ENCODE data around the gene ARF5.
"Not testable (repeated sequence)": the region's sequence is repeated elsewhere in the genome, so short reads cannot be mapped to it uniquely, and the experiment has no call there.

ARF5 gene

DNA sequence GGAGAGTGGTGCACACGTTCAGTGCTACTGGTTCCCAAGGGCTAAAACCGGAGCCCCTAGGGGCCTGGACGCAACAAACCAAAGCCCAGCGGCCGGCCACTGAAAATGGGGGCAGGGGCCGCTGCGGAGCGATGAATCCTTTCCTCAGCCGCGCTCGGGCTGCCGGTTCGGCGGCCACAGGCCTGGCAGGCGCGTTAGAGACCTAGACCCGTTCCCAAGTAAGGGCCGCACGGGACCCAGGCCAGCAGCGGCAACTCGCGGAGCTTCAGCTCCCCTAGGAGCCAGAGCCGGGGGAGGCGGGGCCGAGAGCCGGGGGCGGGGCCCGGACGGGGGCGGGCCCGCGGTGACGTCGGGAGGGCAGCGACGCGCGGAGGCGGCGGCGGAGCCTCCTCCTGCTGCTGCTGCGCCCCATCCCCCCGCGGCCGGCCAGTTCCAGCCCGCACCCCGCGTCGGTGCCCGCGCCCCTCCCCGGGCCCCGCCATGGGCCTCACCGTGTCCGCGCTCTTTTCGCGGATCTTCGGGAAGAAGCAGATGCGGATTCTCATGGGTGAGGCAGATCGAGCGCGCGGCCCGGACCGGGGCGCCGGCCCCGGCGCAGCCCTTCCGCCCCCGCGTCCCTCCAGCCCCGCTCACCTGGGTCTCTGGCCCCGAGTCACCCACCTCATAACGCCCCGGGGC, at the start of gene ARF5:
Gene ARF5 (plus strand): TSS at position 393 of the 678 bp plus-strand sequence. CDS start 88 bp downstream, at position 481.
- DNase-seq = peak; percentile 88 to 93

GRCh38 chr7:127539116-127539515, 49.1 kb upstream of the ARF5 start:
- no peak for DNase-seq

DNA sequence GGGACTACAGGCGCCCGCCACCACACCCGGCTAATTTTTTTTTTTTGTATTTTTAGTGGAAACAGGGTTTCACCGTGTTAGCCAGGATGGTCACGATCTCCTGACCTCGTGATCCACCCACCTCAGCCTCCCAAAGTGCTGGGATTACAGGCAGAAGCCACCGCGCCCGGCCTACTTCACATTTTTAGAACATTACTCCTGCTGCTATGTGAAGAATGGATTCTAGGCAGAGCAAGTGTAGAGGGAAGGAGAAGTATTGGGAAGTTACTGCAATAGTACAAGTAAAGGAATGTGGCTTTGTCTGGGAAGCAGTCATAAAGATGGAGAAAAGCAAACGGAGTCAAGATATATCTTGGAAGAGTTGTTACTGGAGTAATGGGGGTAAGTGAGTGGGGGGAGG, 47.8 kb upstream of the ARF5 start:
- DNase-seq = not testable (repeated sequence)

GRCh38 chr7:127541548-127541947, 46.7 kb upstream of the ARF5 start:
- no peak for DNase-seq

DNA sequence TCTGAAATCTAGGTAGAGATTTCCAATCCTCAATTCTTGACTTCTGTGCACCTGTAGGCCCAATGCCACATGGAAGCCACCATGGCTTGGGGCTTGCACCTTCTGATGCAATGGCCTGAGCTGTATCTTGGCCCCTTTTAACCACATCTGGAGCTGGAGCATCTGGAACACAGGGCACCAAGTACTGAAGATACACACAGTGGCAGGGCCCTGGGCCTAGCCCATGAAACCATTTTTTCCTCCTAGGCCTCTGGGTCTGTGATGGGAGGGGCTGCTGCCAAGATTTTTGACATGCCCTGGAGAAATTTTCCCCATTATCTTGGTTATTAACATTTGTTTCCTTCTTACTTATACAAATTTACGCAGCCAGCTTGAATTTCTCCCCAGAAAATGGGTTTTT, 41.9 kb upstream of the ARF5 start:
- no peak for DNase-seq

DNA sequence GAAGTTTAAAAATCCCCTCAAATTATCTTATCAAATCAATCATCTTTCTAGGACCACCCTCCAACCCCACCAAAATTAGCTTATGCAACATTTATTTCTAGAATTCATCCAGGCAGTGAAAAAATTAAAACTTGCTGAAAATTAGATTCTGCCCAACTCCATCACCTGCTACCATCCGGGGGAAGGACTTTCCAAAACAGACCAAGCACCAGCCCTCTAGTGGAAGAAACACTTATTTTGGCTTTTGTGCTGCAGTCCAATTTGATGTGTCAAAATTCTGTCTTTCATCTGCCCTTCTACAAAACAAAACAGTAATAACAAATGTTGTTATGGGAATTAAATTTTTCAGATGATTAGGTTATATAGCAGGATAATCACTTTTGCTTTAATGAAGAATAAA, 38.0 kb upstream of the ARF5 start:
- no peak for DNase-seq

DNA sequence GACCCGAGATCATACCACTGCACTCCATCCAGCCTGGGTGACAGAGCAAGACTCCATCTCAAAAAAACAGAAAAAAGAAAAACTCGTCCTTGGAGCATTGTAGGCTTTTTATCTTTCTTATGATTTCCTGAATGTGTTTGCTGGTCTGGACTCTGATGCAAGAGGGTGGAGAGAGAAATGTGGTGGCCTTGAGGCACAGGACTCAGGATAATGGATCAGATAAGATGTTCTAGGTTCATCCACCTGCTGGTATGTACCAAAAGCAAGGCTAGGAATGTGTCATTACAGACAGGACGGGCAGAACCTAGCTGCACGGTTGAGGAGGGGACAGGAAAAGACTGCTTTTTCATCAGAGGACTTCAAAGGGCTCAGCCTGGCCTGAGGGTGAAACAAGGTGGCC, 36.3 kb upstream of the ARF5 start:
- DNase-seq = no peak

- no peak for DNase-seq
These were observed 31.8 kb upstream of the ARF5 start for GRCh38 chr7:127556404-127556803.

DNA sequence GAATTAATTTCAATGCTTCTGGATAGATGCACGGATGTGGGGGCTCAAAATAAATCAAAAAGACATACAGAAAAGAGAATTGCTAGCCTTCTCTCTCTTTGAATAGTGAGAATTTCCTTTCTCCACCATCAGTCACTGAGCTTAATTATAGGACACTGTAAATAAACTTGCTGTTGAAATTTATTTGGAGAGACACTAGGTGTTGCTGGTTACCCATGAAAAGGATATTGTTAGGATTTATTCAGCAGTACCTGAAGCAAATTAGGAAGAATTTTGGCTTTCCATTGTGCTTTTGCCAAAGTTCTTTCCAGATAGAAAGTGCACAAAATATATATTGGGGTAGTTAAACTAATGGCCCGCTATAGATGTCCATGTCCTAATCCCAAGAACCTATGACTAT, 30.4 kb upstream of the ARF5 start:
- DNase-seq = no peak

DNA sequence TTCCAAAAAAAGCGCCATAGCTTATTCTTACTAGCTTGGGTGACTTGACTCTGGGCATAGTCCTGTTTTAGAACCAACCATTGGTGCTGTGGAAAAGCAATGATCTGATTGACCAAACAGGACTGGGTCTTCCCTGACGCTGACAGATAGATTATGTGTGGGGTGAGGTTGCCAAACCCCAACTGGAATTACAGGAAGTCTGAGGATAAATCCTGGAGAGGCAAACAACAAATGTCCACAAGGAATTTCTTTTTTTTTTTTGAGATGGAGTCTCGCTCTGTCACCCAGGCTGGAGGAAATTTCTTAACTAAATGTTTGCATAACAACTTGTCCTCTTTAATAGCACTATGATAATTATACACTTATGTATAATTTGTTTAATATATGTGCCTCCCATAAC, 22.0 kb upstream of the ARF5 start:
- DNase-seq = no peak

DNA sequence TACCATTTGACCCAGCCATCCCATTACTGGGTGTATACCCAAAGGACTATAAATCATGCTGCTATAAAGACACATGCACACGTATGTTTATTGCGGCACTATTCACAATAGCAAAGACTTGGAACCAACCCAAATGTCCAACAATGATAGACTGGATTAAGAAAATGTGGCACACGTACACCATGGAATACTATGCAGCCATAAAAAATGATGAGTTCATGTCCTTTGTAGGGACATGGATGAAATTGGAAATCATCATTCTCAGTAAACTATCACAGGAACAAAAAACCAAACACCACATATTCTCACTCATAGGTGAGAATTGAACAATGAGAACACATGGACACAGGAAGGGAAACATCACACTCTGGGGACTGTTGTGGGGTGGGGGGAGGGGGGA, 20.2 kb upstream of the ARF5 start:
- DNase-seq = not testable (repeated sequence)

DNA sequence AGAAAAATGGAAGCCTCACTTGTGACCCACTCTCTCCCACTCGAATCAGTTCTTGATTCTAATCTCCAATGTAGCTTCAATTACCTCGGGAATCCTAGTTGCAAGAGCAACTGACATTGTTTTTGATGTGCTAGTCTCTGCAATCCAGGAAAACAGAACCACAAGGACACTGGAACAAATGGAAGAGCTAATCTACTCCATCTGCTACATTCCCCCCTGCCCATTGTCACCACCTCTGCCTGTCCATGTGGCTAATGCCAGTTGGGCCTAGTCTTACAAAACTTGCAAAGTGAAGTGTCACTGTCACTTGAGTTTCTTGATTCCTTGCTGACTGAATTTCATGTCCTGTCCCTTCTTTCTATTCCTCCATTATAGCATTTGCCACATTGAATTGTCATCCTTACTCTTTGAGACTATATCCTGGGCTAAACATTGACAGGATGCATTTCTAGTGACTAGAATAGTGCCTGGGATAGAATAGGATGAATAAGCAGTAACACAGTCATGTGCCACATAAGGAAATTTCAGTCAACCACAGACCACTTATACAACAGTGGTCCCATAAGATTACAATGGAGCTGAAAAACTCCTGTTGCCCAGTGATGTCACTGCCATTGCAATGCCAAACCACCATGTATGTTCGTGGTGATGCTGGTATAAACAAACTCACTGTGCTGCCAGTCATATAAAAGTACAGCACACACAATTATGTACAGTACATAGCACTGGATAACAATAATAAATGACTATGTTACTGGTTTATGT, 16.3 kb upstream of the ARF5 start:
- no peak for DNase-seq

GRCh38 chr7:127578036-127578684, 10.1 kb upstream of the ARF5 start:
- no peak for DNase-seq

DNA sequence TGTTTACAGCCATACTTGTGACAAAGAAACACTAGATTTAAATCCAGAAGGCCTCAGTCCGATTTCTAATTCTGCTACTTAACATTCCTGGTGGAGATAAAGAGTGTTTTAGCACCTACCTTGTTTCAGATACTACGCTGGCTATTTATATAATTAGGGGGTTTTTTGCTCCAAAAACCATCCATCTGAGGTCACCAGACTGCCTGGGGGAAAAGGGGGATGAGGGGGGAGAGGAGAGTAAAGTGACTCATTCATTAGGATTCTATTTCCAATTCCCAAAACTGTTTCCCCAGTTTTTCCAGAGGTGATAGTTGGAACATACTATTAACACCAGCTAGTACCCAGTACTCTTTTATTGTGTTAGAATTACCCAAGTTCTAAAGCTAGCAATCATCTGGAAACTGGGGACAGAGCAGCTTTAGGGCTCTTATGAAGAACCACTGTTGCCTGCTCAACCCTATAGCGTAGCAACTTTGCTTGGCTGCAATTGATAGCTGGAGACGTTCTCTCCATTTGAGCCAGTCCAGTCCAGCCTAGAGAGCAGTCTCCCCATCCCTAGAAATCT, 9.4 kb upstream of the ARF5 start:
- DNase-seq = no peak

DNA sequence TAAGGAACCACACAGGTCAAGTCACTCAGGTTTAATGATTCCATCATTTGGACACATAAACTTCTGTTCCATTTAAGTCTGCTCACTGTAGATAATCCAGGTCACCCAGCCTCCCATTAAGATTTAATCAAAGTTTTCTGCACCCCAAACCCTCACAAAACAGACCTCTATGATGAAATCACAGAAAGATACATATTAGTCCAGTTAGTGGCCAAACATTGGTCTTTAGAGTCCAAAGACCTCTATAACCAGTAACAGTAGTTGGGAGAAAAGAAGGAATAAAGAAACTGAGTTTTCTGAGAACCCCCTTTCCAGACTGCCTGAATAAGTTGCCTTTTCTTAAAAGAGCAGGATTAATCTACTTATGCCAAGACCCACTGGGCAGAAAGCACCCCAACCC, 7.6 kb upstream of the ARF5 start:
- DNase-seq = no peak

- DNase-seq = no peak
These were observed 6.5 kb upstream of the ARF5 start for GRCh38 chr7:127581716-127582115.

GRCh38 chr7:127582361-127582760, 5.8 kb upstream of the ARF5 start:
- no peak for DNase-seq

- DNase-seq = no peak
These were observed 3.6 kb upstream of the ARF5 start for GRCh38 chr7:127584648-127585043.

GRCh38 chr7:127585044-127585953, 2.9 kb upstream of the ARF5 start, which contains the start of gene GCC1:
Gene GCC1 (minus strand): TSS chr7:127585596. CDS start chr7:127585182, 414 bp downstream.
- DNase-seq = peak; percentile 91 to 96

DNA sequence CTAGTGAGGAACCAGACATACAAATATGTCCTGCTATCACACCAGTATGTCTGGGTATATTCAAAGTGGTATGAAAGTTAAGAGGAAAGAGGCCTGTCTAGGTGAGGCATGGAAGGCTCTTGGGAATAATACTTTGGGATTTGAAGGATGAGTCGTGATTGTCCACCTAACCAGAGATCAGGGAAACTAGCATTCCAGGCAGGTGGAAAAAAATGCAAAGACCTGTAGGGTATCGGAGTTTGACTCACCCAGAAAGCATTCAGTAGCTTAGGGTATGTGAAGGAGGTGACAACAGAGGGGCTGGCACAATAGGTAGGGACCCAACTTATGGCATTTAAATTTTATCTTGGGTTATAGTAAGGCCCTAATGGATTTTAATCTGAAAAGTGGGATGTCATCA, 1.9 kb upstream of the ARF5 start:
- DNase-seq = no peak

DNA sequence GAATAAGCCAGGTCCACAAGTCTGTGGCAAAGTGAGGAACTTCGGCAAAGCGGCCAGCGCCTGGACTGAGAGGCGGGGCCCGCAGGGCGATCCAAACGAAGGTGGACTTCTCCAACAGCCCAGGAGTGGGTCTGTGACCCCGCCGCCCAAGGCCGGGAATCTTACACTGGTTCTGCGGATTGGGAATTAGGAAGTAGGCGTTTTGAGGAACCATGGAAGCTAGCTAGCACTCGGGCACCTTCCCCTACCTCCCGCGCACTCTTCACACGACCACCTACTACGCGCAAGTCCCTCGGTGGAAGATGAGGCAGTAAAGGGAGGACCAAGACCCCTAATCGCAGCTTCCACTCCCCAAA, 570 bp upstream of the ARF5 start:
- no peak for DNase-seq

DNA sequence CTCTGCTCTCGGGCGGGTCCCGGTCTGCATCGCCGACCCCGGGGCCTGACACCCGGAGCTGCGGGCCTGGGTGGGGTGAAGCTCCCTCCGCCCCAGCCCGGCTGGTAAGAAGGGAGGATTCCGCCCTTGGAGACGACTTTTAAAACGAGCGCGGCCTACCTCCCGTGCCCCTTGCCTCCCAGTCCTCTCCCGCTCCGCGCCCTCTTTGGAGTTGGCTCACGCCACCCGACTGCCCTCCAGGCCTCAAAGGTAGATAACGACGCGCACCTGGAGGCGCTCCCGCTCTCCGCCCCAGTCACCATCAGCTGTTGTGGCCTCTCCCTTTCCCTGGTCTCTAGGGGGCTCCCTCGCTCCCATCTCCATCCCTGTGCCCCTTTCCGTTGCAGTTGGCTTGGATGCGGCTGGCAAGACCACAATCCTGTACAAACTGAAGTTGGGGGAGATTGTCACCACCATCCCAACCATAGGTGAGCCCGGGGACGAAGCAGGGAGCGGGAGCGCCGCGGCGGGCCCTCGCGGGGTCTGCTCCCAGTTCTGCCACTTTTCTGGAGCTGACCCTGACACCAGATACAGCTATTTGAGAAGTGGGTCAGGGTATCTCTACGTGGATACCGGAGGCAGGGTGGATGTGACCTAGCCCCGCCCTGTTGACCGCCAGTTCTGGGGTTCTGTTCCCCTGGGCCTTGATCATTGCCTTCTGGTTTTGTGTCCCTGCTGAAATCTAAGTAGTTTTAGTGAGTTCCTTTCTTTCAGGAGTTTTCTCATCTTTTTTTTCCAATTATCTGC, 679 bp downstream of the ARF5 start:
- peak in 1 of 2 donors; percentile 39 for DNase-seq

Data from CD4-positive, alpha-beta T cell treated with Interferon alpha-2 for 1 hour (primary cell).